Breast epithelium (tissue), 4 donors: ENCODE data around the gene REEP3. TPM values are rescaled to one million over a fixed set of nuclear protein-coding genes. Genes with fewer than 3 reads are reported as not detected.

Experiments
- DNase-seq, 2 donors: peaks; one replicate each; pipeline ENCODE4 v3.0.0-alpha.2; 2019; ENCODE audit warnings: low spot score in 2 of 2
- H3K27ac ChIP-seq, 2 donors: fragments of 200-600 bp; sonication (generic) in 1 of 2; one replicate each; pipeline ENCODE4 v1.5.1; 2016 to 2019; ENCODE audit warnings: mild to moderate bottlenecking in 1 of 2
- H3K27me3 ChIP-seq, 2 donors: fragments of 200-600 bp; sonication (generic) in 1 of 2; one replicate each; pipeline versions ENCODE4 v1.5.1 to v1.6.0; 2017 to 2019; ENCODE audit warnings: control low read depth in 1 of 2, mild to moderate bottlenecking in 1 of 2
- H3K36me3 ChIP-seq: fragments of 200-600 bp; one replicate; pipeline ENCODE4 v1.5.1; 2019
- H3K4me1 ChIP-seq, 2 donors: fragments of 200-600 bp; sonication (generic); one replicate each; pipeline ENCODE4 v1.5.1; 2016 to 2019; ENCODE audit warnings: control low read depth in 1 of 2
- H3K4me3 ChIP-seq, 3 donors: fragments of 200-600 bp; sonication (generic); 1 replicate in 2 of 3; 2 replicates in 1 of 3; pipeline ENCODE4 v1.5.1; 2016 to 2019; ENCODE audit warnings: mild to moderate bottlenecking in 3 of 3, moderate library complexity in 2 of 3
- H3K9me3 ChIP-seq, 2 donors: fragments of 200-600 bp; sonication (generic) in 1 of 2; one replicate each; pipeline ENCODE4 v1.5.1; 2016 to 2019; ENCODE audit warnings: control low read depth in 1 of 2
- CTCF ChIP-seq, 3 donors: fragments of 450-650 bp; IDR thresholded peaks; one replicate each; pipeline ENCODE4 v1.5.1; 2016 to 2017; ENCODE audit warnings: antibody characterized with exemption in 3 of 3, mild to moderate bottlenecking in 3 of 3, moderate library complexity in 3 of 3
- POLR2A ChIP-seq: fragments of 450-650 bp; IDR thresholded peaks from one replicate; pipeline ENCODE4 v1.6.1; 2016; ENCODE audit warnings: antibody characterized with exemption, mild to moderate bottlenecking, moderate library complexity
- POLR2AphosphoS5 ChIP-seq, 3 donors: sonication (generic); formaldehyde crosslinking; IDR thresholded peaks; one replicate each; pipeline ENCODE4 v1.6.1; 2017; ENCODE audit warnings: antibody characterized with exemption in 3 of 3
- intact Hi-C: fragments of 100-400 bp; cut with DNase I; formaldehyde crosslinking; loops from one replicate; pipeline ENCODE4 v1.15.1; 2023; ENCODE audit warnings: low total_unique reads
- total RNA-seq, 3 donors: library from RNA; depleted of rRNA; stranded (reverse); fragments of >200 nt; gene quantifications; one replicate each; pipeline ENCODE4 v1.1.0, GENCODE V29; 2016

Gene REEP3
- total RNA-seq, 3 donors from 2014 or later: 55.4 to 74.1 (median 63.6) TPM

GRCh38 chr10:63630085-63630930, 109.1 kb downstream of the REEP3 start:
- Histone ChIP-seq H3K27ac (peak overlapping the region; percentile 98 to 99), H3K4me1 (peaks cover 0 to 3% of the 10 kb centered on the region in 2 donors), H3K4me3 (peak overlapping the region; percentile 52 to 78 (median 66)), H3K9me3 (no peaks in the 10 kb centered on the region), H3K36me3 (no peaks in the 10 kb centered on the region), H3K27me3 (no peaks in the 10 kb centered on the region)
- intact Hi-C loops: loop anchor here (10.0 kb wide), 1 partner anchor 74 kb away; no protein-coding TSS in a partner anchor
- peak; percentile 86 to 90 for DNase-seq
- TF ChIP-seq POLR2A (peak; percentile 60), POLR2AphosphoS5 (IDR thresholded peaks at IDR 0.05) (peak; percentile 76 to 81 (median 78)), CTCF (IDR thresholded peaks at IDR 0.05) (no peak)

- no peak for DNase-seq
- H3K4me3 ChIP-seq: peak overlapping the region; percentile 52 to 78 (median 66)
- TF ChIP-seq POLR2A: no peak
- TF ChIP-seq CTCF (IDR thresholded peaks at IDR 0.05): no peak
- TF ChIP-seq POLR2AphosphoS5 (IDR thresholded peaks at IDR 0.05): peak in 1 of 3 donors; percentile 8
- H3K27me3 ChIP-seq: no peaks in the 10 kb centered on the region
- intact Hi-C loops: loop anchor here (10.0 kb wide), 1 partner anchor 74 kb away; no protein-coding TSS in a partner anchor
- no peaks in the 10 kb centered on the region for H3K9me3 ChIP-seq
- H3K27ac ChIP-seq: peak overlapping the region; percentile 98 to 99
- no peaks in the 10 kb centered on the region for H3K36me3 ChIP-seq
- peaks cover 0 to 3% of the 10 kb centered on the region in 2 donors for H3K4me1 ChIP-seq
Measured at GRCh38 chr10:63630931-63631680, 109.9 kb downstream of the REEP3 start.

- Histone ChIP-seq H3K27me3 (no peaks in the 10 kb centered on the region), H3K4me1 (peaks cover 0 to 3% of the 10 kb centered on the region in 2 donors), H3K36me3 (no peaks in the 10 kb centered on the region), H3K27ac (peak overlapping the region; percentile 98 to 99), H3K4me3 (peak overlapping the region in 1 of 3 donors; percentile 78), H3K9me3 (no peaks in the 10 kb centered on the region)
- DNase-seq: no peak
- intact Hi-C loops: loop anchor here (10.0 kb wide), 1 partner anchor 73 kb away; no protein-coding TSS in a partner anchor
- TF ChIP-seq POLR2AphosphoS5 (IDR thresholded peaks at IDR 0.05) (no peak), POLR2A (no peak), CTCF (IDR thresholded peaks at IDR 0.05) (no peak)
Measured at GRCh38 chr10:63631991-63632390, 110.8 kb downstream of the REEP3 start.

GRCh38 chr10:63633677-63634487, 112.7 kb downstream of the REEP3 start:
- Histone ChIP-seq H3K27ac (no peak overlapping the region), H3K4me3 (no peak overlapping the region), H3K27me3 (no peaks in the 10 kb centered on the region), H3K36me3 (no peaks in the 10 kb centered on the region), H3K4me1 (peaks cover 0 to 3% of the 10 kb centered on the region in 2 donors), H3K9me3 (no peaks in the 10 kb centered on the region)
- no peak for DNase-seq
- intact Hi-C loops: loop anchor here (10.0 kb wide), 1 partner anchor 71 kb away; no protein-coding TSS in a partner anchor
- TF ChIP-seq CTCF (IDR thresholded peaks at IDR 0.05) (peak in 2 of 3 donors; percentile 23 to 25), POLR2AphosphoS5 (IDR thresholded peaks at IDR 0.05) (no peak), POLR2A (no peak)
